ENCODE data around the gene ATP7B.

The ATP7B gene

GRCh38 chr13:51894239-51894638 is 117.0 kb downstream of the ATP7B start:
- no peak for DNase-seq (ENCODE audit: low read depth in 3 of 3)

GRCh38 chr13:51892657-51893056 is 118.6 kb downstream of the ATP7B start:
- DNase-seq (ENCODE audit: low read depth in 3 of 3) = no peak

GRCh38 chr13:51887468-51887867 is 123.8 kb downstream of the ATP7B start:
- no peak for DNase-seq (ENCODE audit: low read depth in 3 of 3)

- no peak for DNase-seq (ENCODE audit: low read depth in 3 of 3)
Observed at GRCh38 chr13:51885651-51886050, 125.6 kb downstream of the ATP7B start.

- DNase-seq (ENCODE audit: low read depth in 3 of 3) = no peak
Observed at GRCh38 chr13:51883226-51883600, 128.0 kb downstream of the ATP7B start.

All from stimulated activated CD4-positive, alpha-beta T cell treated with anti-CD3 and anti-CD28 coated beads, TNF-alpha, amount 100 ng/mL, for 24 hours (primary cell).